GM21529 (cell line): Measurements from ENCODE around the gene ZNF45.
"Not testable (repeated sequence)": the region's sequence is repeated elsewhere in the genome, so short reads cannot be mapped to it uniquely, and the experiment has no call there.

ENCODE experiments used
- ATAC-seq: cut with Tn5 transposase; IDR thresholded peaks from one replicate; pipeline ENCODE4 v1.9.1; 2021; ENCODE audit not compliant: unreplicated experiment

The ZNF45 gene

GRCh38 chr19:43914051-43914450, 21.0 kb downstream of the ZNF45 start:
- ATAC-seq = no peak

- no peak for ATAC-seq
These were observed 21.7 kb downstream of the ZNF45 start for GRCh38 chr19:43913383-43913782.

GRCh38 chr19:43910884-43911283, 24.2 kb downstream of the ZNF45 start:
- ATAC-seq = no peak

GRCh38 chr19:43908659-43909058, 26.4 kb downstream of the ZNF45 start:
- ATAC-seq = no peak

- ATAC-seq = no peak
These were observed 28.3 kb downstream of the ZNF45 start for GRCh38 chr19:43906774-43907173.

- no peak for ATAC-seq
These were observed 29.2 kb downstream of the ZNF45 start for GRCh38 chr19:43905897-43906296.

GRCh38 chr19:43902399-43902798, 32.7 kb downstream of the ZNF45 start:
- no peak for ATAC-seq

- peak; percentile 68 for ATAC-seq
These were observed 33.4 kb downstream of the ZNF45 start for GRCh38 chr19:43901395-43902390.

- no peak for ATAC-seq
These were observed 39.3 kb downstream of the ZNF45 start for GRCh38 chr19:43895727-43896308.

- ATAC-seq = no peak
These were observed 51.2 kb downstream of the ZNF45 start, which contains the start of gene ZNF404 for GRCh38 chr19:43883864-43884263. Gene ZNF404, minus strand, starts transcription at chr19:43883964.

GRCh38 chr19:43880483-43880882, 54.6 kb downstream of the ZNF45 start:
- ATAC-seq = no peak

- no peak for ATAC-seq
These were observed 62.3 kb downstream of the ZNF45 start for GRCh38 chr19:43872547-43873336.

GRCh38 chr19:43866923-43867322, 68.2 kb downstream of the ZNF45 start:
- not testable (repeated sequence) for ATAC-seq
